HG03558 (cell line): ENCODE data around the gene MACROH2A2.
"Not testable (repeated sequence)": the region's sequence is repeated elsewhere in the genome, so short reads cannot be mapped to it uniquely, and the experiment has no call there.

Source experiments
- ATAC-seq: cut with Tn5 transposase; IDR thresholded peaks from one replicate; pipeline ENCODE4 v1.9.1; 2021; ENCODE audit warnings: moderate number of reproducible peaks; ENCODE audit not compliant: unreplicated experiment; ENCODE audit errors: extremely low read depth

The MACROH2A2 gene

GRCh38 chr10:70145666-70146488, 93.2 kb downstream of the MACROH2A2 start:
- ATAC-seq = peak; percentile 32

- peak; percentile 93 for ATAC-seq
Observed at GRCh38 chr10:70146489-70147258, 94.0 kb downstream of the MACROH2A2 start, which contains the start of gene TYSND1. Gene TYSND1 (minus strand): TSS chr10:70146700. CDS start chr10:70146586, 114 bp downstream.

- ATAC-seq = no peak
Observed at GRCh38 chr10:70147259-70147625, 94.6 kb downstream of the MACROH2A2 start.

- no peak for ATAC-seq
Observed at GRCh38 chr10:70148516-70148915, 95.9 kb downstream of the MACROH2A2 start.

GRCh38 chr10:70155255-70155838, 102.7 kb downstream of the MACROH2A2 start:
- ATAC-seq = no peak

- ATAC-seq = no peak
Observed at GRCh38 chr10:70158113-70158512, 105.5 kb downstream of the MACROH2A2 start.

GRCh38 chr10:70159366-70159765, 106.7 kb downstream of the MACROH2A2 start:
- not testable (repeated sequence) for ATAC-seq

GRCh38 chr10:70160798-70161197, 108.2 kb downstream of the MACROH2A2 start:
- ATAC-seq = no peak
